Measurements from ENCODE around the gene ERN1. TPM values are rescaled to one million over a fixed set of nuclear protein-coding genes. Genes with fewer than 3 reads are reported as not detected.

Gene ERN1
- total and polyA plus RNA-seq, 2 of the 13 experiments (the other 11 are each of a cell fraction or from before 2014, with no cell fraction given), result 6.0 to 12.7 TPM

GRCh38 chr17:64084086-64084939 is 45.6 kb downstream of the ERN1 start (continued):
- TF ChIP-seq, protein P1, sequence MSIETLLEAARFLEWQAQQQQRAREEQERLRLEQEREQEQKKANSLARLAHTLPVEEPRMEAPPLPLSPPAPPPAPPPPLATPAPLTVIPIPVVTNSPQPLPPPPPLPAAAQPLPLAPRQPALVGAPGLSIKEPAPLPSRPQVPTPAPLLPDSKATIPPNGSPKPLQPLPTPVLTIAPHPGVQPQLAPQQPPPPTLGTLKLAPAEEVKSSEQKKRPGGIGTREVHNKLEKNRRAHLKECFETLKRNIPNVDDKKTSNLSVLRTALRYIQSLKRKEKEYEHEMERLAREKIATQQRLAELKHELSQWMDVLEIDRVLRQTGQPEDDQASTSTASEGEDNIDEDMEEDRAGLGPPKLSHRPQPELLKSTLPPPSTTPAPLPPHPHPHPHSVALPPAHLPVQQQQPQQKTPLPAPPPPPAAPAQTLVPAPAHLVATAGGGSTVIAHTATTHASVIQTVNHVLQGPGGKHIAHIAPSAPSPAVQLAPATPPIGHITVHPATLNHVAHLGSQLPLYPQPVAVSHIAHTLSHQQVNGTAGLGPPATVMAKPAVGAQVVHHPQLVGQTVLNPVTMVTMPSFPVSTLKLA (IDR thresholded peaks at IDR 0.05), result no peak
- TF ChIP-seq SMAD1 (CRISPR knock-in tag; IDR thresholded peaks at IDR 0.05; ENCODE audit: borderline replicate concordance, low read depth) (no peak), RBFOX2 (IDR thresholded peaks at IDR 0.05; ENCODE audit: low read depth, low read length) (no peak; the same call in 1 of the 2 replicates), KMT2A (CRISPR knock-in tag; IDR thresholded peaks at IDR 0.05) (no peak), SALL1 (CRISPR knock-in tag; IDR thresholded peaks at IDR 0.05) (peak; percentile 23), ZFX (CRISPR knock-in tag; IDR thresholded peaks at IDR 0.05; ENCODE audit: low read depth) (peak; percentile 18; the same call in 1 of the 2 replicates), ZNF567 (CRISPR knock-in tag; IDR thresholded peaks at IDR 0.05; ENCODE audit: borderline replicate concordance) (no peak), ZNF546 (CRISPR knock-in tag; conservative IDR thresholded peaks at IDR 0.05) (no peak), PHF8 (CRISPR knock-in tag; IDR thresholded peaks at IDR 0.05) (no peak), BRCA1 (CRISPR knock-in tag; IDR thresholded peaks at IDR 0.05) (no peak), ZMYM4 (CRISPR knock-in tag; IDR thresholded peaks at IDR 0.05) (peak; percentile 60; the same call in 1 of the 2 replicates), SP5 (CRISPR knock-in tag; IDR thresholded peaks at IDR 0.05; ENCODE audit: borderline replicate concordance, low read depth) (peak; percentile 73; the same call in 1 of the 2 replicates), KAT7 (CRISPR knock-in tag; IDR thresholded peaks at IDR 0.05; ENCODE audit: borderline replicate concordance) (no peak; the same call in 1 of the 2 replicates), CBX2 (IDR thresholded peaks at IDR 0.05; ENCODE audit: low read depth, low read length) (no peak), CBX2 (CRISPR knock-in tag; IDR thresholded peaks at IDR 0.05; ENCODE audit: low read depth) (no peak), RBM22 (optimal IDR thresholded peaks at IDR 0.05; ENCODE audit: low read length) (peak; percentile 19), SMARCC2 (IDR thresholded peaks at IDR 0.05) (no peak), YY1 (IDR thresholded peaks at IDR 0.05; ENCODE audit: insufficient read depth, insufficient replicate concordance, low read depth, low read length) (peak; percentile 16), MTA3 (CRISPR knock-in tag; IDR thresholded peaks at IDR 0.05) (no peak), ZNF800 (CRISPR knock-in tag; IDR thresholded peaks at IDR 0.05) (no peak), PITX1 (CRISPR knock-in tag; IDR thresholded peaks at IDR 0.05) (peak; percentile 70; the same call in 1 of the 2 replicates)
- TF ChIP-seq, protein P2, sequence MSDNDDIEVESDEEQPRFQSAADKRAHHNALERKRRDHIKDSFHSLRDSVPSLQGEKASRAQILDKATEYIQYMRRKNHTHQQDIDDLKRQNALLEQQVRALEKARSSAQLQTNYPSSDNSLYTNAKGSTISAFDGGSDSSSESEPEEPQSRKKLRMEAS (IDR thresholded peaks at IDR 0.05), result peak; percentile 69; the same call in 1 of the 2 replicates
- TF ChIP-seq, protein P3, sequence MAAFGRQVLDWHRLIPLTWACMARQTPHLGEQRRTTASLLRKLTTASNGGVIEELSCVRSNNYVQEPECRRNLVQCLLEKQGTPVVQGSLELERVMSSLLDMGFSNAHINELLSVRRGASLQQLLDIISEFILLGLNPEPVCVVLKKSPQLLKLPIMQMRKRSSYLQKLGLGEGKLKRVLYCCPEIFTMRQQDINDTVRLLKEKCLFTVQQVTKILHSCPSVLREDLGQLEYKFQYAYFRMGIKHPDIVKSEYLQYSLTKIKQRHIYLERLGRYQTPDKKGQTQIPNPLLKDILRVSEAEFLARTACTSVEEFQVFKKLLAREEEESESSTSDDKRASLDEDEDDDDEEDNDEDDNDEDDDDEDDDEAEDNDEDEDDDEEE (CRISPR knock-in tag; IDR thresholded peaks at IDR 0.05), result no peak
- TF ChIP-seq, protein P4, sequence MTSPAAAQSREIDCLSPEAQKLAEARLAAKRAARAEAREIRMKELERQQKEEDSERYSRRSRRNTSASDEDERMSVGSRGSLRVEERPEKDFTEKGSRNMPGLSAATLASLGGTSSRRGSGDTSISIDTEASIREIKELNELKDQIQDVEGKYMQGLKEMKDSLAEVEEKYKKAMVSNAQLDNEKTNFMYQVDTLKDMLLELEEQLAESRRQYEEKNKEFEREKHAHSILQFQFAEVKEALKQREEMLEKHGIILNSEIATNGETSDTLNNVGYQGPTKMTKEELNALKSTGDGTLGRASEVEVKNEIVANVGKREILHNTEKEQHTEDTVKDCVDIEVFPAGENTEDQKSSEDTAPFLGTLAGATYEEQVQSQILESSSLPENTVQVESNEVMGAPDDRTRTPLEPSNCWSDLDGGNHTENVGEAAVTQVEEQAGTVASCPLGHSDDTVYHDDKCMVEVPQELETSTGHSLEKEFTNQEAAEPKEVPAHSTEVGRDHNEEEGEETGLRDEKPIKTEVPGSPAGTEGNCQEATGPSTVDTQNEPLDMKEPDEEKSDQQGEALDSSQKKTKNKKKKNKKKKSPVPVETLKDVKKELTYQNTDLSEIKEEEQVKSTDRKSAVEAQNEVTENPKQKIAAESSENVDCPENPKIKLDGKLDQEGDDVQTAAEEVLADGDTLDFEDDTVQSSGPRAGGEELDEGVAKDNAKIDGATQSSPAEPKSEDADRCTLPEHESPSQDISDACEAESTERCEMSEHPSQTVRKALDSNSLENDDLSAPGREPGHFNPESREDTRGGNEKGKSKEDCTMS (CRISPR knock-in tag; conservative IDR thresholded peaks at IDR 0.05), result no peak

Data from HepG2 (cell line).